Measurements from ENCODE around the gene CCDC15.

The CCDC15 gene

GRCh38 chr11:125069796-125070195 is 115.8 kb downstream of the CCDC15 start:
- Histone ChIP-seq H3F3A (ENCODE audit: insufficient read depth, low read length) (peaks cover 11% of the 10 kb centered on the region; the same call in 1 of the 2 replicates), H3K4me3 (ENCODE audit: low read length) (no peak overlapping the region), H3K27me3 (replicated peaks; ENCODE audit: insufficient read depth, low read length) (no peaks in the 10 kb centered on the region), H4K20me1 (ENCODE audit: insufficient read depth, low read length) (no peaks in the 10 kb centered on the region), H3K27ac (ENCODE audit: low read length) (no peak overlapping the region), H3K79me2 (ENCODE audit: low read length) (no peaks in the 10 kb centered on the region), H3K9me3 (replicated peaks; ENCODE audit: insufficient read depth, low read length) (no peaks in the 10 kb centered on the region), H3K4me1 (ENCODE audit: low read length) (peaks cover 38% of the 10 kb centered on the region), H2AFZ (ENCODE audit: low read length) (no peak overlapping the region), H3K36me3 (replicated peaks; ENCODE audit: insufficient read depth, low read length) (no peaks in the 10 kb centered on the region), H3K9ac (ENCODE audit: low read length) (no peak overlapping the region), H3K9me2 (replicated peaks; ENCODE audit: insufficient read depth, low read length) (no peaks in the 10 kb centered on the region), H3K4me2 (ENCODE audit: low read depth, low read length) (no peak overlapping the region)
- TF ChIP-seq EZH2 (optimal IDR thresholded peaks at IDR 0.05; ENCODE audit: low read depth, low read length) (no peak), EZH2phosphoT487 (IDR thresholded peaks at IDR 0.05; ENCODE audit: low read length) (no peak), CTCF (IDR thresholded peaks at IDR 0.05; ENCODE audit: low read length) (no peak)
- no peak for DNase-seq

- Histone ChIP-seq H3K27me3 (replicated peaks; ENCODE audit: insufficient read depth, low read length) (no peaks in the 10 kb centered on the region), H3K4me2 (ENCODE audit: low read depth, low read length) (no peak overlapping the region), H4K20me1 (ENCODE audit: insufficient read depth, low read length) (no peaks in the 10 kb centered on the region), H3K9me3 (replicated peaks; ENCODE audit: insufficient read depth, low read length) (no peaks in the 10 kb centered on the region), H2AFZ (ENCODE audit: low read length) (no peak overlapping the region), H3K27ac (ENCODE audit: low read length) (peak overlapping the region; percentile 37; the same call in 1 of the 2 replicates), H3K4me1 (ENCODE audit: low read length) (peaks cover 38% of the 10 kb centered on the region), H3K79me2 (ENCODE audit: low read length) (no peaks in the 10 kb centered on the region), H3K9me2 (replicated peaks; ENCODE audit: insufficient read depth, low read length) (no peaks in the 10 kb centered on the region), H3K9ac (ENCODE audit: low read length) (no peak overlapping the region), H3K36me3 (replicated peaks; ENCODE audit: insufficient read depth, low read length) (no peaks in the 10 kb centered on the region), H3F3A (ENCODE audit: insufficient read depth, low read length) (peaks cover 11% of the 10 kb centered on the region; the same call in 1 of the 2 replicates), H3K4me3 (ENCODE audit: low read length) (no peak overlapping the region)
- peak; percentile 36 for DNase-seq
- no peak for TF ChIP-seq EZH2phosphoT487 (IDR thresholded peaks at IDR 0.05; ENCODE audit: low read length)
- no peak for TF ChIP-seq CTCF (IDR thresholded peaks at IDR 0.05; ENCODE audit: low read length)
- no peak for TF ChIP-seq EZH2 (optimal IDR thresholded peaks at IDR 0.05; ENCODE audit: low read depth, low read length)
Measured at GRCh38 chr11:125070699-125071254, 116.8 kb downstream of the CCDC15 start.

- TF ChIP-seq EZH2phosphoT487 (IDR thresholded peaks at IDR 0.05; ENCODE audit: low read length): no peak
- TF ChIP-seq CTCF (IDR thresholded peaks at IDR 0.05; ENCODE audit: low read length): no peak
- no peak for TF ChIP-seq EZH2 (optimal IDR thresholded peaks at IDR 0.05; ENCODE audit: low read depth, low read length)
- Histone ChIP-seq H3K4me1 (ENCODE audit: low read length) (peaks cover 38% of the 10 kb centered on the region), H3K36me3 (replicated peaks; ENCODE audit: insufficient read depth, low read length) (no peaks in the 10 kb centered on the region), H3K79me2 (ENCODE audit: low read length) (no peaks in the 10 kb centered on the region), H3K9me2 (replicated peaks; ENCODE audit: insufficient read depth, low read length) (no peaks in the 10 kb centered on the region), H3F3A (ENCODE audit: insufficient read depth, low read length) (peaks cover 11% of the 10 kb centered on the region; the same call in 1 of the 2 replicates), H3K27ac (ENCODE audit: low read length) (peak overlapping the region; percentile 37; the same call in 1 of the 2 replicates), H2AFZ (ENCODE audit: low read length) (no peak overlapping the region), H3K4me3 (ENCODE audit: low read length) (no peak overlapping the region), H3K9ac (ENCODE audit: low read length) (no peak overlapping the region), H3K27me3 (replicated peaks; ENCODE audit: insufficient read depth, low read length) (no peaks in the 10 kb centered on the region), H3K4me2 (ENCODE audit: low read depth, low read length) (no peak overlapping the region), H3K9me3 (replicated peaks; ENCODE audit: insufficient read depth, low read length) (no peaks in the 10 kb centered on the region), H4K20me1 (ENCODE audit: insufficient read depth, low read length) (no peaks in the 10 kb centered on the region)
- DNase-seq: no peak
Measured at GRCh38 chr11:125071435-125071834, 117.4 kb downstream of the CCDC15 start.
